Neural cell (in vitro differentiated cells): ENCODE data around the gene FOXP2. TPM values are rescaled to one million over a fixed set of nuclear protein-coding genes. Genes with fewer than 3 reads are reported as not detected.

Source experiments
- H2AFZ ChIP-seq: fragments of 200-600, 300-800 bp; sonication (generic), shearing (Covaris generic); 2 replicates; pipeline ENCODE4 v1.6.0; 2014; ENCODE audit warnings: low read depth, mild to moderate bottlenecking, antibody characterized with exemption, low read length, moderate library complexity
- H3F3A ChIP-seq: fragments of 200-600 bp; shearing (Covaris generic); 2 replicates; pipeline ENCODE4 v1.6.1; 2016; ENCODE audit warnings: mild to moderate bottlenecking, moderate library complexity, mixed read lengths, antibody characterized with exemption, low read length; ENCODE audit not compliant: insufficient read depth, poor library complexity, severe bottlenecking
- H3K27ac ChIP-seq: fragments of 200-600, 300-800 bp; sonication (generic), shearing (Covaris generic); 2 replicates; pipeline ENCODE4 v1.5.1; 2014; ENCODE audit warnings: mild to moderate bottlenecking, low read length, moderate library complexity
- H3K27me3 ChIP-seq: fragments of 300-800, 200-600 bp; sonication (generic), shearing (Covaris generic); 2 replicates; pipeline ENCODE4 v1.6.0; 2014; ENCODE audit warnings: mild to moderate bottlenecking, low read depth, low read length, moderate library complexity; ENCODE audit not compliant: insufficient read depth
- H3K36me3 ChIP-seq: fragments of 300-800, 200-600 bp; sonication (generic), shearing (Covaris generic); 2 replicates; pipeline ENCODE4 v1.5.1; 2014; ENCODE audit warnings: mild to moderate bottlenecking, antibody characterized with exemption, low read length, moderate library complexity; ENCODE audit not compliant: insufficient read depth
- H3K4me2 ChIP-seq: fragments of 300-800, 200-600 bp; sonication (generic), shearing (Covaris generic); 2 replicates; pipeline ENCODE4 v1.6.0; 2014; ENCODE audit warnings: mild to moderate bottlenecking, low read length
- H3K4me3 ChIP-seq: fragments of 300-800, 200-600 bp; sonication (generic), shearing (Covaris generic); 2 replicates; pipeline ENCODE4 v1.5.1; 2014; ENCODE audit warnings: mild to moderate bottlenecking, low read length, moderate library complexity
- H3K79me2 ChIP-seq: fragments of 200-600 bp; shearing (Covaris generic); replicated peaks from 2 replicates; pipeline ENCODE4 v1.6.0; 2014; ENCODE audit warnings: mild to moderate bottlenecking, low read length, moderate library complexity; ENCODE audit not compliant: insufficient read depth
- H3K9ac ChIP-seq: fragments of 300-800, 200-600 bp; sonication (generic), shearing (Covaris generic); 2 replicates; pipeline ENCODE4 v1.6.1; 2016; ENCODE audit warnings: mild to moderate bottlenecking, low read length, mixed read lengths
- H3K9me2 ChIP-seq: fragments of 200-600 bp; shearing (Covaris generic); 2 replicates; pipeline ENCODE4 v1.6.1; 2016; ENCODE audit warnings: mild to moderate bottlenecking, low read length, mixed read lengths; ENCODE audit not compliant: insufficient read depth
- H3K9me3 ChIP-seq: fragments of 200-600, 300-800 bp; sonication (generic), shearing (Covaris generic); 2 replicates; pipeline ENCODE4 v1.6.1; 2016; ENCODE audit warnings: mild to moderate bottlenecking, mixed run types, low read length, moderate library complexity, mixed read lengths
- H4K20me1 ChIP-seq: fragments of 200-600 bp; shearing (Covaris generic); 2 replicates; pipeline ENCODE4 v1.6.1; 2016; ENCODE audit warnings: mild to moderate bottlenecking, mixed run types; ENCODE audit not compliant: insufficient read depth
- EP300 ChIP-seq: fragments of 450-650 bp; conservative IDR thresholded peaks from 2 replicates; pipeline ENCODE4 v1.6.1; 2014; ENCODE audit warnings: antibody characterized with exemption, mild to moderate bottlenecking, moderate library complexity; ENCODE audit not compliant: poor library complexity, severe bottlenecking
- EZH2 ChIP-seq: fragments of 200-600, 300-800 bp; shearing (Covaris generic), sonication (generic); IDR thresholded peaks from 2 replicates; pipeline ENCODE4 v1.6.1; 2014; ENCODE audit warnings: antibody characterized with exemption, low read length, borderline replicate concordance, mild to moderate bottlenecking; ENCODE audit not compliant: insufficient read depth, poor library complexity, severe bottlenecking
- MXI1 ChIP-seq: fragments of 450-650 bp; conservative IDR thresholded peaks from 2 replicates; pipeline ENCODE4 v1.6.1; 2014; ENCODE audit warnings: antibody characterized with exemption, mild to moderate bottlenecking; ENCODE audit not compliant: poor library complexity, severe bottlenecking
- POLR2AphosphoS5 ChIP-seq: IDR thresholded peaks from 2 replicates; pipeline ENCODE4 v1.6.1; 2012
- RAD21 ChIP-seq: fragments of 450-650 bp; conservative IDR thresholded peaks from 2 replicates; pipeline ENCODE4 v1.6.1; 2014; ENCODE audit warnings: antibody characterized with exemption, mild to moderate bottlenecking, moderate library complexity
- SMC3 ChIP-seq: fragments of 450-650 bp; conservative IDR thresholded peaks from 2 replicates; pipeline ENCODE4 v1.6.1; 2014; ENCODE audit warnings: antibody characterized with exemption, mild to moderate bottlenecking, moderate library complexity; ENCODE audit not compliant: poor library complexity
- TAF1 ChIP-seq: IDR thresholded peaks from 2 replicates; pipeline ENCODE4 v1.6.1; 2012; ENCODE audit warnings: low read depth
- polyA plus RNA-seq: library from polyadenylated mRNA; depleted of rRNA; stranded (reverse); fragments of >200 nt; gene quantifications from 2 replicates; pipeline ENCODE4 v1.2.3, GENCODE V29; 2014
- TF ChIP-seq, protein P1 (sequence below): fragments of 450-650 bp; IDR thresholded peaks from 2 replicates; pipeline ENCODE4 v1.5.1; 2014; ENCODE audit warnings: antibody characterized with exemption, mild to moderate bottlenecking, moderate library complexity; ENCODE audit not compliant: poor library complexity, severe bottlenecking
- TF ChIP-seq, protein P2 (sequence below): IDR thresholded peaks from 2 replicates; pipeline ENCODE4 v1.6.1; 2012; ENCODE audit warnings: borderline replicate concordance

Gene FOXP2
- polyA plus RNA-seq, 1 donor from 2014 or later, result 51.3 TPM

- TF ChIP-seq, protein P1, sequence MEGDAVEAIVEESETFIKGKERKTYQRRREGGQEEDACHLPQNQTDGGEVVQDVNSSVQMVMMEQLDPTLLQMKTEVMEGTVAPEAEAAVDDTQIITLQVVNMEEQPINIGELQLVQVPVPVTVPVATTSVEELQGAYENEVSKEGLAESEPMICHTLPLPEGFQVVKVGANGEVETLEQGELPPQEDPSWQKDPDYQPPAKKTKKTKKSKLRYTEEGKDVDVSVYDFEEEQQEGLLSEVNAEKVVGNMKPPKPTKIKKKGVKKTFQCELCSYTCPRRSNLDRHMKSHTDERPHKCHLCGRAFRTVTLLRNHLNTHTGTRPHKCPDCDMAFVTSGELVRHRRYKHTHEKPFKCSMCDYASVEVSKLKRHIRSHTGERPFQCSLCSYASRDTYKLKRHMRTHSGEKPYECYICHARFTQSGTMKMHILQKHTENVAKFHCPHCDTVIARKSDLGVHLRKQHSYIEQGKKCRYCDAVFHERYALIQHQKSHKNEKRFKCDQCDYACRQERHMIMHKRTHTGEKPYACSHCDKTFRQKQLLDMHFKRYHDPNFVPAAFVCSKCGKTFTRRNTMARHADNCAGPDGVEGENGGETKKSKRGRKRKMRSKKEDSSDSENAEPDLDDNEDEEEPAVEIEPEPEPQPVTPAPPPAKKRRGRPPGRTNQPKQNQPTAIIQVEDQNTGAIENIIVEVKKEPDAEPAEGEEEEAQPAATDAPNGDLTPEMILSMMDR, result no peak
- TF ChIP-seq TAF1, result no peak
- peak; percentile 88 for TF ChIP-seq EP300
- peak; percentile 53 for TF ChIP-seq POLR2AphosphoS5
- peak; percentile 17 for TF ChIP-seq RAD21
- TF ChIP-seq EZH2, result no peak
- no peak overlapping the region for H3K4me3 ChIP-seq
- H3K9me2 ChIP-seq, result no peaks in the 10 kb centered on the region
- peak overlapping the region; percentile 7 for H3K9ac ChIP-seq
- no peaks in the 10 kb centered on the region for H3K36me3 ChIP-seq
- peak overlapping the region; percentile 1 for H3K4me2 ChIP-seq
- H3K27ac ChIP-seq, result peak overlapping the region; percentile 76
- H3K27me3 ChIP-seq, result no peaks in the 10 kb centered on the region
- H2AFZ ChIP-seq, result no peak overlapping the region
- no peaks in the 10 kb centered on the region for H3K79me2 ChIP-seq
- H3K9me3 ChIP-seq, result no peaks in the 10 kb centered on the region
- no peaks in the 10 kb centered on the region for H4K20me1 ChIP-seq
- H3F3A ChIP-seq, result peaks cover 4% of the 10 kb centered on the region
These were observed 207.6 kb downstream of the FOXP2 start for GRCh38 chr7:114622221-114622620.

DNA sequence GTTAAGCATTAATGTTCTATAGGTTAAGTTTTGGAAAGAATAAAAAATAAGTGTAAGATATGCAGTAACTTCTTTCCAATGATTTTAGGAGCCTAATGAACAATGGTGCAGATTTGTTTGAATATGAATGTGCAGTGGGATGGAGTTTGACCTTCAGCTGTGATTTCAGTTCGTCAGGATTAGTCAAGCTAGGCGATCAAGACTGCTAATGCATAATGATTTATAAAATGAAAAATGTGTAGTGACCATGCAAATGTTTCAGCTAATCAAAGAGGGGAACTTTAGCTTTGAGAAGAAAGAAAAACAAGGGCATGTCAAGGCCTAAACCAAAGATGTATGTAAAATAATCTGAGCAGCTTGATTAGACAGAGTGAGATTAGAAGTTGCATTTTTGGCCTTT, 208.5 kb downstream of the FOXP2 start:
- Histone ChIP-seq H3K4me2 (no peak overlapping the region), H3K27me3 (no peaks in the 10 kb centered on the region), H3K27ac (peak overlapping the region; percentile 76), H3K9me2 (no peaks in the 10 kb centered on the region), H3K4me3 (no peak overlapping the region), H3K9ac (peak overlapping the region; percentile 25), H3K79me2 (no peaks in the 10 kb centered on the region), H3K9me3 (no peaks in the 10 kb centered on the region), H2AFZ (no peak overlapping the region), H4K20me1 (no peaks in the 10 kb centered on the region), H3K36me3 (no peaks in the 10 kb centered on the region), H3F3A (peaks cover 4% of the 10 kb centered on the region)
- TF ChIP-seq, protein P2, sequence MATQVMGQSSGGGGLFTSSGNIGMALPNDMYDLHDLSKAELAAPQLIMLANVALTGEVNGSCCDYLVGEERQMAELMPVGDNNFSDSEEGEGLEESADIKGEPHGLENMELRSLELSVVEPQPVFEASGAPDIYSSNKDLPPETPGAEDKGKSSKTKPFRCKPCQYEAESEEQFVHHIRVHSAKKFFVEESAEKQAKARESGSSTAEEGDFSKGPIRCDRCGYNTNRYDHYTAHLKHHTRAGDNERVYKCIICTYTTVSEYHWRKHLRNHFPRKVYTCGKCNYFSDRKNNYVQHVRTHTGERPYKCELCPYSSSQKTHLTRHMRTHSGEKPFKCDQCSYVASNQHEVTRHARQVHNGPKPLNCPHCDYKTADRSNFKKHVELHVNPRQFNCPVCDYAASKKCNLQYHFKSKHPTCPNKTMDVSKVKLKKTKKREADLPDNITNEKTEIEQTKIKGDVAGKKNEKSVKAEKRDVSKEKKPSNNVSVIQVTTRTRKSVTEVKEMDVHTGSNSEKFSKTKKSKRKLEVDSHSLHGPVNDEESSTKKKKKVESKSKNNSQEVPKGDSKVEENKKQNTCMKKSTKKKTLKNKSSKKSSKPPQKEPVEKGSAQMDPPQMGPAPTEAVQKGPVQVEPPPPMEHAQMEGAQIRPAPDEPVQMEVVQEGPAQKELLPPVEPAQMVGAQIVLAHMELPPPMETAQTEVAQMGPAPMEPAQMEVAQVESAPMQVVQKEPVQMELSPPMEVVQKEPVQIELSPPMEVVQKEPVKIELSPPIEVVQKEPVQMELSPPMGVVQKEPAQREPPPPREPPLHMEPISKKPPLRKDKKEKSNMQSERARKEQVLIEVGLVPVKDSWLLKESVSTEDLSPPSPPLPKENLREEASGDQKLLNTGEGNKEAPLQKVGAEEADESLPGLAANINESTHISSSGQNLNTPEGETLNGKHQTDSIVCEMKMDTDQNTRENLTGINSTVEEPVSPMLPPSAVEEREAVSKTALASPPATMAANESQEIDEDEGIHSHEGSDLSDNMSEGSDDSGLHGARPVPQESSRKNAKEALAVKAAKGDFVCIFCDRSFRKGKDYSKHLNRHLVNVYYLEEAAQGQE, result no peak
- TF ChIP-seq MXI1 (no peak), SMC3 (no peak), POLR2AphosphoS5 (no peak), EZH2 (no peak), TAF1 (no peak), EP300 (no peak), RAD21 (no peak)
- TF ChIP-seq, protein P1, result no peak
